ENCODE results near the gene OR52N1. TPM values are rescaled to one million over a fixed set of nuclear protein-coding genes. Genes with fewer than 3 reads are reported as not detected.

The OR52N1 gene
- total and polyA plus RNA-seq, 2 experiments from 2014 or later = not detected

GRCh38 chr11:5738431-5738830 is 52.6 kb downstream of the OR52N1 start:
- DNase-seq = no peak
- Histone ChIP-seq H3K9ac (no peak overlapping the region), H3K4me1 (ENCODE audit: insufficient read depth) (peaks cover 6% of the 10 kb centered on the region; the same call in 1 of the 2 replicates), H3K27me3 (replicated peaks; ENCODE audit: insufficient read depth) (no peaks in the 10 kb centered on the region), H3K36me3 (ENCODE audit: low read depth) (no peaks in the 10 kb centered on the region), H3K79me2 (ENCODE audit: insufficient read depth) (no peaks in the 10 kb centered on the region), H3K4me2 (ENCODE audit: unreplicated experiment) (no peak overlapping the region), H2AFZ (no peak overlapping the region), H3K9me2 (ENCODE audit: insufficient read depth) (no peaks in the 10 kb centered on the region), H3K27ac (no peak overlapping the region), H3K9me3 (ENCODE audit: low read depth) (no peaks in the 10 kb centered on the region), H3K4me3 (no peak overlapping the region), H4K20me1 (ENCODE audit: insufficient read depth) (no peaks in the 10 kb centered on the region), H3F3A (ENCODE audit: insufficient read depth) (no peaks in the 10 kb centered on the region)
- TF ChIP-seq EZH2phosphoT487 (IDR thresholded peaks at IDR 0.05; ENCODE audit: insufficient read depth, low read depth) (no peak), EZH2 (IDR thresholded peaks at IDR 0.05; ENCODE audit: insufficient read depth, poor library complexity, severe bottlenecking) (no peak)
- in situ Hi-C loops (cut with MboI) = no loop called here
- 53 to 60% methylated on average over 1 of the region's 1 CpG for WGBS, 2 experiments (ENCODE audit: low coverage in 1 of 2, low lambda C conversion rate in 2 of 2, missing lambda C conversion rate in 2 of 2)

GRCh38 chr11:5737670-5738392 is 53.2 kb downstream of the OR52N1 start:
- Histone ChIP-seq H3K4me2 (ENCODE audit: unreplicated experiment) (no peak overlapping the region), H3K79me2 (ENCODE audit: insufficient read depth) (no peaks in the 10 kb centered on the region), H2AFZ (no peak overlapping the region), H3K4me1 (ENCODE audit: insufficient read depth) (peaks cover 6% of the 10 kb centered on the region; the same call in 1 of the 2 replicates), H3K27me3 (replicated peaks; ENCODE audit: insufficient read depth) (no peaks in the 10 kb centered on the region), H3K9me3 (ENCODE audit: low read depth) (no peaks in the 10 kb centered on the region), H3K27ac (no peak overlapping the region), H3F3A (ENCODE audit: insufficient read depth) (no peaks in the 10 kb centered on the region), H3K9me2 (ENCODE audit: insufficient read depth) (no peaks in the 10 kb centered on the region), H3K9ac (no peak overlapping the region), H4K20me1 (ENCODE audit: insufficient read depth) (no peaks in the 10 kb centered on the region), H3K36me3 (ENCODE audit: low read depth) (no peaks in the 10 kb centered on the region), H3K4me3 (no peak overlapping the region)
- in situ Hi-C loops (cut with MboI) = no loop called here
- TF ChIP-seq EZH2 (IDR thresholded peaks at IDR 0.05; ENCODE audit: insufficient read depth, poor library complexity, severe bottlenecking) = no peak
- TF ChIP-seq EZH2phosphoT487 (IDR thresholded peaks at IDR 0.05; ENCODE audit: insufficient read depth, low read depth) = no peak
- DNase-seq = peak; percentile 7
- WGBS, 2 experiments (ENCODE audit: low coverage in 1 of 2, low lambda C conversion rate in 2 of 2, missing lambda C conversion rate in 2 of 2) = 69% methylated on average over 6 of the region's 6 CpGs

GRCh38 chr11:5737091-5737490 is 54.0 kb downstream of the OR52N1 start:
- Histone ChIP-seq H3K4me3 (no peak overlapping the region), H3K9me2 (ENCODE audit: insufficient read depth) (no peaks in the 10 kb centered on the region), H3K36me3 (ENCODE audit: low read depth) (no peaks in the 10 kb centered on the region), H2AFZ (no peak overlapping the region), H3F3A (ENCODE audit: insufficient read depth) (no peaks in the 10 kb centered on the region), H3K4me1 (ENCODE audit: insufficient read depth) (peaks cover 6% of the 10 kb centered on the region; the same call in 1 of the 2 replicates), H3K4me2 (ENCODE audit: unreplicated experiment) (no peak overlapping the region), H3K27me3 (replicated peaks; ENCODE audit: insufficient read depth) (no peaks in the 10 kb centered on the region), H4K20me1 (ENCODE audit: insufficient read depth) (no peaks in the 10 kb centered on the region), H3K27ac (no peak overlapping the region), H3K9me3 (ENCODE audit: low read depth) (no peaks in the 10 kb centered on the region), H3K79me2 (ENCODE audit: insufficient read depth) (no peaks in the 10 kb centered on the region), H3K9ac (no peak overlapping the region)
- in situ Hi-C loops (cut with MboI) = no loop called here
- TF ChIP-seq EZH2 (IDR thresholded peaks at IDR 0.05; ENCODE audit: insufficient read depth, poor library complexity, severe bottlenecking) (no peak), EZH2phosphoT487 (IDR thresholded peaks at IDR 0.05; ENCODE audit: insufficient read depth, low read depth) (no peak)
- peak; percentile 24 for DNase-seq

Other genes with a start within 250 kb of the OR52N1 start
- gene OR52H1, start 242.7 kb downstream of the OR52N1 start, total RNA-seq (2014; rRNA removed; shearing (Covaris generic)) = not detected in 2 replicates
- not detected in 2 replicates for gene OR52H1, start 242.7 kb downstream of the OR52N1 start, polyA plus RNA-seq (2016; fragmentation: Nextera tagmentation; extraction: Ambion mirVana)
- not detected in 2 replicates for gene OR52B6, start 210.4 kb downstream of the OR52N1 start, total RNA-seq (2014; rRNA removed; shearing (Covaris generic))
- gene OR52B6, start 210.4 kb downstream of the OR52N1 start, polyA plus RNA-seq (2016; fragmentation: Nextera tagmentation; extraction: Ambion mirVana) = not detected in 2 replicates
- 2.3 and 3.6 TPM in 2 replicates for gene TRIM6, start 194.6 kb downstream of the OR52N1 start, total RNA-seq (2014; rRNA removed; shearing (Covaris generic))
- gene TRIM6, start 194.6 kb downstream of the OR52N1 start, polyA plus RNA-seq (2016; fragmentation: Nextera tagmentation; extraction: Ambion mirVana) = 1.9 and 2.2 TPM in 2 replicates
- gene TRIM34, start 166.3 kb downstream of the OR52N1 start, total RNA-seq (2014; rRNA removed; shearing (Covaris generic)) = 5.1 and 12.1 TPM in 2 replicates
- gene TRIM34, start 166.3 kb downstream of the OR52N1 start, polyA plus RNA-seq (2016; fragmentation: Nextera tagmentation; extraction: Ambion mirVana) = 3.9 and 4.0 TPM in 2 replicates
- 10.7 and 11.9 TPM in 2 replicates for gene TRIM5, start 106.2 kb downstream of the OR52N1 start, total RNA-seq (2014; rRNA removed; shearing (Covaris generic))
- 12.7 and 14.0 TPM in 2 replicates for gene TRIM5, start 106.2 kb downstream of the OR52N1 start, polyA plus RNA-seq (2016; fragmentation: Nextera tagmentation; extraction: Ambion mirVana)
- 58.4 and 114 TPM in 2 replicates for gene TRIM22, start 101.5 kb downstream of the OR52N1 start, total RNA-seq (2014; rRNA removed; shearing (Covaris generic))
- gene TRIM22, start 101.5 kb downstream of the OR52N1 start, polyA plus RNA-seq (2016; fragmentation: Nextera tagmentation; extraction: Ambion mirVana) = 50.2 and 51.1 TPM in 2 replicates
- not detected in 2 replicates for gene OR56B1, start 54.8 kb downstream of the OR52N1 start, total RNA-seq (2014; rRNA removed; shearing (Covaris generic))
- not detected in 2 replicates for gene OR56B1, start 54.8 kb downstream of the OR52N1 start, polyA plus RNA-seq (2016; fragmentation: Nextera tagmentation; extraction: Ambion mirVana)
- gene OR52N4, start 37.0 kb downstream of the OR52N1 start, total RNA-seq (2014; rRNA removed; shearing (Covaris generic)) = 0.43 TPM in 1 of 2 replicates, not detected in the other
- gene OR52N4, start 37.0 kb downstream of the OR52N1 start, polyA plus RNA-seq (2016; fragmentation: Nextera tagmentation; extraction: Ambion mirVana) = not detected in 2 replicates
- gene OR52N5, start 7.9 kb downstream of the OR52N1 start, total RNA-seq (2014; rRNA removed; shearing (Covaris generic)) = not detected in 2 replicates
- not detected in 2 replicates for gene OR52N5, start 7.9 kb downstream of the OR52N1 start, polyA plus RNA-seq (2016; fragmentation: Nextera tagmentation; extraction: Ambion mirVana)
- gene OR52N2, start 17.7 kb upstream of the OR52N1 start, total RNA-seq (2014; rRNA removed; shearing (Covaris generic)) = not detected in 2 replicates
- not detected in 2 replicates for gene OR52N2, start 17.7 kb upstream of the OR52N1 start, polyA plus RNA-seq (2016; fragmentation: Nextera tagmentation; extraction: Ambion mirVana)
- not detected in 2 replicates for gene OR52E6, start 50.6 kb upstream of the OR52N1 start, total RNA-seq (2014; rRNA removed; shearing (Covaris generic))
- gene OR52E6, start 50.6 kb upstream of the OR52N1 start, polyA plus RNA-seq (2016; fragmentation: Nextera tagmentation; extraction: Ambion mirVana) = not detected in 2 replicates
- not detected in 2 replicates for gene OR52E8, start 66.4 kb upstream of the OR52N1 start, total RNA-seq (2014; rRNA removed; shearing (Covaris generic))
- not detected in 2 replicates for gene OR52E8, start 66.4 kb upstream of the OR52N1 start, polyA plus RNA-seq (2016; fragmentation: Nextera tagmentation; extraction: Ambion mirVana)
- not detected in 2 replicates for gene OR52E4, start 89.4 kb upstream of the OR52N1 start, total RNA-seq (2014; rRNA removed; shearing (Covaris generic))
- not detected in 2 replicates for gene OR52E4, start 89.4 kb upstream of the OR52N1 start, polyA plus RNA-seq (2016; fragmentation: Nextera tagmentation; extraction: Ambion mirVana)
- not detected in 2 replicates for gene OR52E5, start 101.9 kb upstream of the OR52N1 start, total RNA-seq (2014; rRNA removed; shearing (Covaris generic))
- not detected in 2 replicates for gene OR52E5, start 101.9 kb upstream of the OR52N1 start, polyA plus RNA-seq (2016; fragmentation: Nextera tagmentation; extraction: Ambion mirVana)
- gene OR56A3, start 151.0 kb upstream of the OR52N1 start, total RNA-seq (2014; rRNA removed; shearing (Covaris generic)) = not detected in 2 replicates
- gene OR56A3, start 151.0 kb upstream of the OR52N1 start, polyA plus RNA-seq (2016; fragmentation: Nextera tagmentation; extraction: Ambion mirVana) = not detected in 2 replicates
- not detected in 2 replicates for gene OR56A5, start 177.2 kb upstream of the OR52N1 start, total RNA-seq (2014; rRNA removed; shearing (Covaris generic))
- not detected in 2 replicates for gene OR56A5, start 177.2 kb upstream of the OR52N1 start, polyA plus RNA-seq (2016; fragmentation: Nextera tagmentation; extraction: Ambion mirVana)
- gene OR52L1, start 195.7 kb upstream of the OR52N1 start, total RNA-seq (2014; rRNA removed; shearing (Covaris generic)) = not detected in 2 replicates
- not detected in 2 replicates for gene OR52L1, start 195.7 kb upstream of the OR52N1 start, polyA plus RNA-seq (2016; fragmentation: Nextera tagmentation; extraction: Ambion mirVana)
- gene OR56A4, start 215.7 kb upstream of the OR52N1 start, total RNA-seq (2014; rRNA removed; shearing (Covaris generic)) = not detected in 2 replicates
- not detected in 2 replicates for gene OR56A4, start 215.7 kb upstream of the OR52N1 start, polyA plus RNA-seq (2016; fragmentation: Nextera tagmentation; extraction: Ambion mirVana)
- gene OR56A1, start 239.5 kb upstream of the OR52N1 start, total RNA-seq (2014; rRNA removed; shearing (Covaris generic)) = not detected in 2 replicates
- gene OR56A1, start 239.5 kb upstream of the OR52N1 start, polyA plus RNA-seq (2016; fragmentation: Nextera tagmentation; extraction: Ambion mirVana) = not detected in 2 replicates

All from GM23248 (cell line).